GM21786 (cell line): ENCODE measurements around the gene LAMA5.

Source experiments
- ATAC-seq: cut with Tn5 transposase; IDR thresholded peaks from one replicate; pipeline ENCODE4 v1.9.1; 2021; ENCODE audit not compliant: unreplicated experiment

The LAMA5 gene

GRCh38 chr20:62289898-62290297 lies 77.2 kb downstream of the LAMA5 start:
- no peak for ATAC-seq

DNA sequence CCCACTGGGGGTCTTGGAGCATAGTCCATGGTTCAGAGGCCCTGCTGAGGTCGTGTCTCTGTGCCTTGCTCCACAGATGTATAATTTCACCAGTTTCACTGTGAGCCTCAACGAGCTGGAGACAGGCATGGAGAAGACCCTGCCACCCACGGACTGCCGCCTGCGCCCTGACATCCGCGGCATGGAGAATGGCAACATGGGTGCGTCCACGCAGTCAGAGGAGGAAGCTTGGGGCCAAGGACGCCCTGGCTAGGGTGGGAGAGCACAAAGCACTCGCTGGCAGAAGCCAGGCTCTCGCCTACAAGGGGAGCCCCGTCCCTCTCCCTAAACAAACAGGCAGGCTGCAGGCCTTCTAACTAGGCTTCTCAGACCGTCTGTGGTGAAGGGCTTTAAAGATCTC lies 78.0 kb downstream of the LAMA5 start:
- no peak for ATAC-seq

DNA sequence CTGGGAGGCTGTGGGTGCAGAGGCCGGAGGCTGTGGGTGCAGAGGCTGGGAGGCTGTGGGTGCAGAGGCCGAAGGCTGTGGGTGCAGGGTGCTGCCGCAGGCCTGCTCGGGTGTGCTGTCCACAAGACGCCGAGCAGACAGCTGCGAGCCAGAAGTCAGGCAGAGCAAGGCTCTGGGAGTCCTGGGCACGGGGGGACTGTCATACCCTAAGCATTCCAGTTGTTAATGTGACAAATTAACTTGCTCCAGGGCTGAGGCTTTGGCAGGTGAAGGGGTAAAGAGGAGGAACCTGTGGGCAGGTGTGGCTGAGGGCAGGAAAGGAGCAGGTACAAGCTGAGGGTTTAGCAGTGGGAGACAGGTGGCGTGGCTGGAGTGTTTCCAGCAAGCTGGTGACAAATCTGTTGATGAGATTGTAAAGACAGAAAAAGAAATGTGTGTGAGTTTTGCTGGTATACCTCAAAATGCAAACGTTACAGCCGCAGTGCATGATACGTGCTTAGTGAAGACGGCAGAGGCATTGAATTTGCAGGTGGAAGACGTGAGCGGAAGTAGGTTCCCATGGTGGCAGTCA lies 78.5 kb downstream of the LAMA5 start:
- ATAC-seq, result no peak

DNA sequence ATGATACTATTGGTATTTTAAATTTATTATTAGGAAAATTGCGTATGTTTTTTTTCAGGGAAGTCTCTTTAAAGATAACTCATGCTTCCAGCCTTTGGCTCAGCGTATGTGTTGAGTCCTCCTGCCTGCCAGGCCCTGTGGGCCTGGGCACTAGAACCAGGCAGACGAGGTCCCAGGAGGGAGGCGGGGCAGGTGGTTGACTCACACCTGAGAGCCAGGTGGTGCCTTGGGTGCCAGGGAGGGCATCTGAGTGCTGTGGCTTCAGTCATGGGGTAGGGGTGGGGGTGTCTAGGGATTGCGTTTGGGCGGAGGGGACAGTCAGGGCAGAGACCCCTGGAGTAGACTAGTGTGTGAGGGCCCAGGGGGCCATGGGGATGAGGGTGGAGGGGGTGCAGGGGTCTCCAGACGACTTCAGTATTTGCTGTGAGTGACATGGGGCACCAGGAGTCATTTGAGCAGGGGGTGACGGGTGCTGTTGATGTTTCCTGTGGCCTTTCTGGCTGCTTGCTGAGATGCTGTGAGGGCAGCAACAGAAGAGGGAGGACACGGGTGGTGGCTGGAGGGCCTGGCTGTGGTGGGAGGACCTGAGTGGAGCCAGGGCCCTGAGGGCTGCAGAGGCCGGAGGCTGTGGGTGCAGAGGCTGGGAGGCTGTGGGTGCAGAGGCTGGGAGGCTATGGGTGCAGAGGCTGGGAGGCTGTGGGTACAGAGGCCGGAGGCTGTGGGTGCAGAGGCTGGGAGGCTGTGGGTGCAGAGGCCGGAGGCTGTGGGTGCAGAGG lies 79.2 kb downstream of the LAMA5 start:
- ATAC-seq, result no peak

DNA sequence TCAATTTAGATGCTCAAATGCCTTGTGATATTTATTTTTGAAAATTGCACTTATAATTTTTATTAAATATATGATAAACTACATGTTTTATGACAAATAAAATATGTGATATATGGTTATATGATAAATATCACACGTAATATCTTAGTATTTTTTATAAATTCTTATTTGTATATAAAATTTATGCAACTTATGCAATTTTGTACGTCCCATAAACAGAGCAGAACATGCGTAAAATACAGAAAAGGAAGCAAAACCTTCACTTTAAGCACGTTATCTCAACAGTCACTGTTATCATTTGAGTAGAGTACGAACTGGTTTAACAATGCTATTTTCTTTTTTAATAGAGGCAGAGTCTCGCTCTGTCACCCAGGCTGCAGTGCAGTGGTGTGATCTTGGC lies 80.0 kb downstream of the LAMA5 start:
- ATAC-seq, result no peak

- no peak for ATAC-seq
Measured at GRCh38 chr20:62286493-62287064, 80.5 kb downstream of the LAMA5 start.

- no peak for ATAC-seq
Measured at GRCh38 chr20:62285722-62286121, 81.4 kb downstream of the LAMA5 start.

DNA sequence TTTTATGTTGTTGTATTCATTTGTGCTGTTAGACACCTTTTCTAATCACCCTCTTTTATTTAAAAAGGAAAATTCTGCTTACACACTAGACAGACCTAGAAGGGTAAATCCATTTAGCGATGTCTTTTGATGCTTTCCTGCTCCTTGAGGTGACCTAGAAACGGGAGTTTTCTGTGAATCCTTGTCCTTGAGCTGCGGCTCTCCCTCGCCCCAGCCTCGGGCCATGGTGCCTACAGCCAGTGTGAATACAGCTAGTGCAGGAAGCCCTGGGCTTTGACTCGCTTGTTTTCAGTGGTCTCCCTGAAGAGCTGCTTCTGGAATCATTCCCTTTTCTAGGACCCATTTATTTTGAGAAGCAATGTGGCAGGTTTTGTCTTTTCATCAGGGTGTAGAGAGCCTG lies 82.0 kb downstream of the LAMA5 start:
- ATAC-seq, result no peak

GRCh38 chr20:62284448-62284847 lies 82.7 kb downstream of the LAMA5 start:
- ATAC-seq, result no peak

- no peak for ATAC-seq
Measured at GRCh38 chr20:62282877-62283503, 84.1 kb downstream of the LAMA5 start.

GRCh38 chr20:62282103-62282502 lies 85.0 kb downstream of the LAMA5 start:
- no peak for ATAC-seq

DNA sequence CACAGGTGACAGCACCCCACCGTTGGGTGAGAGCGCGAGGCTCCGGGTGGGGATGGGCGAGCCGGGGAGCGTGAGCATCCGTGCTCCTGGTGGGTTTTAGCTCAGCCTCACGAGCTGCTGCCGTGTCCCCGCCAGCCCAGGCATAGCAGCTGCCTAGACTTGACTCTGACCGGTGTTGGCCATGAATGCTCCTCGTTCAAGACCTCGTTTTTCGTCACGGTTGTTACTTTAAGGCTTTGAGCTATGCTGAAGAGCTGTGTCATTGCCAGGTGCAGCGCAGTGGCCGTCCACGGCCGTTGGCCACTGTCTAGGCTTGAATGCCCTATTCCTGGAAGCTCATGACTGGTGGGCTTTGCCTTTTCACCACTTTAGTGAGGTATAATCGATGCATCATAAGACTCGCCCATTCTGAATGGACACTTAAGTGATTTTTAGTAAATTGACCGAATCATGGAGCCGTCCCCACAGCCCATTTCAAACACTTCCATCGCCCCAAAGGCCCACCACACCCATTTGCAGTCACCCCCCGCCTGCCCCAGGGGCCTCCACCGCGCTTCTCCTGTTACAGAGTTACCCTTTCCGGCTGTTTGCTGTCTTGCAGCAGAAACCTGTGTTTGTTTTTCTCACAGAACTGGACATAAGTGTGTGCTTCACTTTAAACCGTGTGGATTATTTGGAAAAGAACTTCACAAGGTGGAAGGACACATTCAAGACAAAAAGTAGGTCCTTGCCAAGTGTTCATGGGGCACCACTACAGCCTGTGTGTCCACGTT lies 85.8 kb downstream of the LAMA5 start:
- no peak for ATAC-seq

- no peak for ATAC-seq
Measured at GRCh38 chr20:62280303-62280702, 86.8 kb downstream of the LAMA5 start.

DNA sequence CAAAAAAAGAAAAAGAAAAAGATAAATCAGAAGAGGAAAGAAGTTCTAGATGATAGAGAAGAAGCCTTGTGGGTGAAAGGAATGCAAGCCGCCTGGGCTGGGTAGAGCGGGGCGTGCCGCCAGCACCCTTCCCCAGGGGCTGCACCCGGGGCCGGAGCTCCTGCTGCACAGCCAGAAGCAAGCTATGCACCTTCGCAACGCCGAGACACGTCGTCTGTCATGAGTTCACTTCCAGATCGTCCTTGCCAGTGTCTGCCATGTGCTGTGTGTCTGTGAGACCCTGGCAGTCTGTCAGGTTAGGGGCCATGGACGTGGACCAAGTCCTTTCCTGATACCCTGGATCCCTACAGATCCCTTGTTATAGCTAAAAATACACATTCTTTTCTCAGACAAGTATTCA lies 89.9 kb downstream of the LAMA5 start:
- ATAC-seq, result no peak

GRCh38 chr20:62276439-62276838 lies 90.7 kb downstream of the LAMA5 start:
- no peak for ATAC-seq

- ATAC-seq, result no peak
Measured at GRCh38 chr20:62275219-62275618, 91.9 kb downstream of the LAMA5 start.

GRCh38 chr20:62274332-62274950 lies 92.7 kb downstream of the LAMA5 start:
- no peak for ATAC-seq

- no peak for ATAC-seq
Measured at GRCh38 chr20:62273416-62273815, 93.7 kb downstream of the LAMA5 start.

DNA sequence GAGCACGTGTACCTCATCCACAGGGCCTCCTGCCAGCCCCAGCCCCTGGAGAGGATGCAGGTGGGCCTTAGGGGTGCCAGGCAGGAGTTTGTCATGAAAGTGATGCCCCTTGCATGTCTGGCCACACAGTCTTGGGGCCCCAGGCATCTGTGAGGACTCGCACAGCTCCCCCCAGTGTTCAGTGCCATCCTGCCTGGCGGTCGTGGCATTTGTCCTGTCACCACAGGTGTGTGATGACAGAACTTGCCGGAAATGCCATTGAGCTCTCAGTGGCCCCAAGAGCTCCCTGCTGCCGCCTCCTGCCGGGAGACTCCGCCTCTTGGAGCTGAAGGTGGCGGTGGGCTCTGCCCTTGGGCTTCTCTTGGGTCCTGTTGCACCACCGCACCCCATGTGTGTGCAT lies 94.9 kb downstream of the LAMA5 start:
- no peak for ATAC-seq

DNA sequence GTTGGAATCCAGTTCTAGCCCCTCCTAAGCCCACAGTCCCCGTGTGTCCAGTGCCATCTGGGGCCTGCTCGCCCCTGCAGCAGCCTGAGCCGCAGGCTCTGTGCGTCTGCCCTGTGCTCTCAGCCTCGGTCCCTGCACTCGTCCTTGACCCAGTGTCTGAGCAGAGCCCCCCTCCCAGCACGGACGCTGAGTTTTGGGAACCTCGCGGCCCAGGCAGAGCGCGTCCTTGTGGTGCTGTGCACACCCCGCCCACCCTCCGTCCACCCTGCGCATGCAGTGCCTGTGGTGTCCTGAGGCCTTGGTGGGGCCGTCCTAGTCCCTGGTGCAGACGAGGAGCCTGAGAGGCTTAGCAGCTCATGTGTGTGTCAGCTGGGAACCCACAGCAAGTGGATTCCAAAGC lies 97.2 kb downstream of the LAMA5 start:
- ATAC-seq, result no peak

DNA sequence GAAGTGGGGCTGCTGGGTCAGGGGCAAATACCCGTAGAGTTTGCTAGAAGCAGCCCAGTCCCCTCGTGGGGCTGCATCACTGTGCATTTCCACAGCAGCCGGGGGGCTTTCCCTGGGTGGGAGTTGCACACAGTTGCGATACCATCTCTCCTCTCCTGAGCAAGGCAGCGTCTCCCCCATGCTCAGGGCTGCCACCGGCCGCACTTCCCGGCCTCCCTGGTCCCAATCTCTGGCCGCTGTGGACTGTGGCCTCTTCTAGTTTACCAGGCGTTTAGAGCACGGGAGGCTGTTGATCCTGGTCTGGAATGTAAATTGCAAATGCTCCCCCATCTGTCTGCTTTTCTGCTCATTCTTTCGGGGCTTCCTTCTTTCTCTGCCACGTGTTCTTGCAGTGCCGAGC lies 97.7 kb downstream of the LAMA5 start:
- no peak for ATAC-seq
